GM19395 (cell line): Measurements from ENCODE around the gene CNTFR.

Experiments used
- ATAC-seq: cut with Tn5 transposase; IDR thresholded peaks from one replicate; pipeline ENCODE4 v1.9.1; 2021; ENCODE audit warnings: mild to moderate bottlenecking, moderate library complexity; ENCODE audit not compliant: unreplicated experiment

CNTFR gene

GRCh38 chr9:34590381-34591247, 1.1 kb upstream of the CNTFR start:
- ATAC-seq: no peak

GRCh38 chr9:34588671-34589635, 571 bp downstream of the CNTFR start:
- ATAC-seq: no peak

GRCh38 chr9:34587271-34587670, 2.3 kb downstream of the CNTFR start:
- ATAC-seq: no peak

- no peak for ATAC-seq
Measured at GRCh38 chr9:34585946-34586669, 3.4 kb downstream of the CNTFR start.

- no peak for ATAC-seq
Measured at GRCh38 chr9:34584970-34585369, 4.6 kb downstream of the CNTFR start.

GRCh38 chr9:34582787-34583186, 6.7 kb downstream of the CNTFR start:
- ATAC-seq: no peak

- ATAC-seq: no peak
Measured at GRCh38 chr9:34581318-34581717, 8.2 kb downstream of the CNTFR start.

- ATAC-seq: no peak
Measured at GRCh38 chr9:34580358-34580757, 9.2 kb downstream of the CNTFR start.

- ATAC-seq: no peak
Measured at GRCh38 chr9:34579808-34580163, 9.7 kb downstream of the CNTFR start.

GRCh38 chr9:34579104-34579807, 10.3 kb downstream of the CNTFR start:
- ATAC-seq: no peak

GRCh38 chr9:34578241-34579103, 11.1 kb downstream of the CNTFR start:
- ATAC-seq: no peak

GRCh38 chr9:34577400-34578240, 11.9 kb downstream of the CNTFR start:
- ATAC-seq: no peak

GRCh38 chr9:34576597-34577399, 12.7 kb downstream of the CNTFR start:
- ATAC-seq: no peak

- ATAC-seq: no peak
Measured at GRCh38 chr9:34575862-34576596, 13.5 kb downstream of the CNTFR start.

GRCh38 chr9:34575241-34575640, 14.3 kb downstream of the CNTFR start:
- no peak for ATAC-seq

- no peak for ATAC-seq
Measured at GRCh38 chr9:34574571-34574970, 15.0 kb downstream of the CNTFR start.
